IgD-negative memory B cell (primary cell): Measurements from ENCODE around the gene CAMK2G. TPM values are rescaled to one million over a fixed set of nuclear protein-coding genes. Genes with fewer than 3 reads are reported as not detected.
"Not testable (repeated sequence)": the region's sequence is repeated elsewhere in the genome, so short reads cannot be mapped to it uniquely, and the experiment has no call there.

Experiments used
- H3K27ac Mint-ChIP-seq, 3 donors: one replicate each; pipeline ENCODE4 v1.8.0; 2020 to 2022; ENCODE audit warnings: mild to moderate bottlenecking in 3 of 3, mixed read lengths in 3 of 3, moderate library complexity in 1 of 3
- H3K27me3 Mint-ChIP-seq: one replicate; pipeline ENCODE4 v1.8.0; 2021; ENCODE audit warnings: mixed read lengths
- H3K36me3 Mint-ChIP-seq: one replicate; pipeline ENCODE4 v1.8.0; 2020; ENCODE audit warnings: mild to moderate bottlenecking, mixed read lengths
- H3K4me1 Mint-ChIP-seq, 3 donors: one replicate each; pipeline ENCODE4 v1.8.0; 2020 to 2022; ENCODE audit warnings: mixed read lengths in 3 of 3, mild to moderate bottlenecking in 1 of 3
- H3K4me3 Mint-ChIP-seq, 4 donors: one replicate each; pipeline ENCODE4 v1.8.0; 2020 to 2022; ENCODE audit warnings: mild to moderate bottlenecking in 4 of 4, mixed read lengths in 4 of 4, moderate library complexity in 3 of 4
- H3K9me3 Mint-ChIP-seq, 3 donors: one replicate each; pipeline ENCODE4 v1.8.0; 2020 to 2021; ENCODE audit warnings: mixed read lengths in 3 of 3, mild to moderate bottlenecking in 1 of 3
- polyA plus RNA-seq: library from polyadenylated mRNA; unstranded; fragments of 300-500 nt; fragmentation: Illumina TruSeq; gene quantifications from one replicate; pipeline ENCODE4 v1.2.3, GENCODE V29; 2021

CAMK2G gene
- polyA plus RNA-seq, result 7.2 TPM

DNA sequence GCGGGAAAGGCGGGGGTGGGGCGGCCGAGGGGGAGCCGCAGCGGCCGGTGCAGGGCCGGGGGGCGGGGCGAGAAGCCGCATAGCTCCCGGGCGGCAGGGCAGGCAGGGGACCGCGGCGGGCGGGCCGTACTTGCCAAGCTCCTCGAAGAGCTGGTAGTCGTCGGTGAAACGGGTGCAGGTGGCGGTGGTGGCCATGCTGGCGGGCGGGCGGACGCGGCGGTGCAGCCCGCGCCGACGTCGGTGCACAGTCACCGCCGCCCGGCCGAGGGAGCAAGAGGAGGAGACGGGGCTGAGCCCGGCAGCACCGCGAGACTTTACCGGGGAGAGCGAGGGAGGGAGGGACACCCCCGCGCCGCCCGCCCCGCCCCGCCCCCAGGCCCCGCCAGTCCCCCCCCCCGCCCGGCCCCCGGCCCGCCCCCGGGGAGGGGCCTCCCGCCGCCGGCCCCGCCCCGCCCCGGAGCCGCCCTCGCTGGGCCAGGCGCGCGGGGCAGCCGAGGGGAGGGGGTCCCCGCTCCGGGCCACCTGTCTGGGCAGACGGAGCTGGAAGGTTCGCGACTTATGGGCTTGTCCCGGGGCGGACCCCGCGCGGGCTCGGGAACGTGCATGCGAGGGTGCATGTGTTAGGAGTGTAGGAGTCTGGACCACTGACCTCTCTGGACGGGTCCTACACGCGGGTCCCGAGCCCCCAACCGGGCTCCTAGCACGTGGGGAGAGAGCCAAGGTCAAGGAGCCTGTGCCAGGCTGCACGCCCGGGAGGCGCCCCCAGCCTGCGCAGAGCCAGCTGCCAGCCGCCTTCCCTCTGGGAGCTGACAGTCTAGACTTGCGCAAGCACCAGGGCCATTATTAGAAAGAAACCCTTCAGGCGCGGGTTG, at the start of gene CAMK2G:
CAMK2G (minus strand) TSS at position 289 of the 872 bp plus-strand sequence; CDS start at position 195, 94 bp downstream.
- peak within 1 kb of the TSS; percentile 88 to 95 (median 91) for H3K4me3 Mint-ChIP-seq
- no peaks in the 10 kb centered on the region for H3K9me3 Mint-ChIP-seq
- peaks cover 18 to 34% (median 22%) of the 10 kb centered on the region in 3 donors for H3K4me1 Mint-ChIP-seq
- H3K36me3 Mint-ChIP-seq, result peaks cover 3% of the 10 kb centered on the region
- no peaks in the 10 kb centered on the region for H3K27me3 Mint-ChIP-seq
- H3K27ac Mint-ChIP-seq, result peak within 1 kb of the TSS; percentile 73 to 81 (median 74)

DNA sequence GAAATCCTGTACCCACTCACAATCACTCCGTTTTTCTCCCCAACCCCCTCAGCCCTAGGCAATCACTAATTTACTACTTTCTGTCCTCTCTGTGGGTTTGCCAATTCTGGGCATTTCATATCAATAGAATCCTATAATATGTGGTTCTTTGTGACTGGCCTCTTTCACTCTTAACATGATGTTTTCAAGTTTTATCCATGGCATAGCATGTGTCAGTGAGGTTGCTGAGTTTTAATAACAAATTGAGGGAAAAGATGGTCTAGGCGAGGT, 48.4 kb upstream of the CAMK2G start:
- H3K27ac Mint-ChIP-seq, result no peak overlapping the region
- peaks cover 0 to 4% (median 0%) of the 10 kb centered on the region in 3 donors for H3K9me3 Mint-ChIP-seq
- H3K4me3 Mint-ChIP-seq, result no peak overlapping the region
- peaks cover 14 to 19% (median 16%) of the 10 kb centered on the region in 3 donors for H3K4me1 Mint-ChIP-seq
- H3K36me3 Mint-ChIP-seq, result no peaks in the 10 kb centered on the region
- peaks cover 2% of the 10 kb centered on the region for H3K27me3 Mint-ChIP-seq

DNA sequence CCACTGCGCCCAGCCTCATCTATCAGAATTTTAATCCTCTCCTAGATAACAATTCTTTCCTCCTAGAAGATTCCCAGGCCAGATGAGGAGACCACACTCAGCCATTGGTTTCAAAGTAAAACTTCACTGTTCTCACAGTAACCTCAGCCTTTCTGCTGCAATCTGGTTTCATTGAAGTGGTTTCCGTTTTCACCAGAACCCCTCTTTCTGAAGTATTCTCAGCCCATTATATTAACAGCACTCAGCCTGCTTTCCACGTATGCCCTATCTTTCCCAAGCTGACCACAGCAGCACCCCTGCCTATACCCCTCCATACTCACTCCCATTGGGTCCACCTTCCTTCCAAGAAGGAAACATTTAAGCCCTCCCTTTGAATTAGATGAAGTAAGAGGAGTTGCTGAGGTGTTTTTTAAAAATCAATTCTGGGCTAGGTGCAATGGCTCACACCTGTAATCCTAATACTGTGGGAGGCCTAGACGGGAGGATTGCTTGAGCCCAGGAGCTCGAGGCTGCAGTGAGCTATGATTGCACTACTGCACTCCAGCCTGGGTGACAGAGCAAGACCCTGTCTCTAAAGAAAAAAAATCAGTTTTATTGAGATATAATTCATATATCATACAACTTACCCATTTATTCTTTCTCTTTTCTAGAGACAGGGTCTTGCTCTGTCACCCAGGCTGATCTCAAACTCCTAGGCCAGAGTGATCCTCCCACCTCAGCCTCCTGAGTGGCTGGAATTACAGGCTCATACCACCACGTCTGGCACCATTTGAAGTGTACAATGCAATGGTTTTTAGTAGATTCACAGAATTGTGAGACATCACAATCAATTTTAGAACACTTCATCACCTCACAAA, 47.9 kb upstream of the CAMK2G start:
- Mint-ChIP-seq H3K27ac (no peak overlapping the region), H3K27me3 (peaks cover 2% of the 10 kb centered on the region), H3K4me1 (peaks cover 14 to 17% (median 16%) of the 10 kb centered on the region in 3 donors), H3K4me3 (no peak overlapping the region), H3K36me3 (no peaks in the 10 kb centered on the region), H3K9me3 (peaks cover 0 to 4% (median 0%) of the 10 kb centered on the region in 3 donors)

DNA sequence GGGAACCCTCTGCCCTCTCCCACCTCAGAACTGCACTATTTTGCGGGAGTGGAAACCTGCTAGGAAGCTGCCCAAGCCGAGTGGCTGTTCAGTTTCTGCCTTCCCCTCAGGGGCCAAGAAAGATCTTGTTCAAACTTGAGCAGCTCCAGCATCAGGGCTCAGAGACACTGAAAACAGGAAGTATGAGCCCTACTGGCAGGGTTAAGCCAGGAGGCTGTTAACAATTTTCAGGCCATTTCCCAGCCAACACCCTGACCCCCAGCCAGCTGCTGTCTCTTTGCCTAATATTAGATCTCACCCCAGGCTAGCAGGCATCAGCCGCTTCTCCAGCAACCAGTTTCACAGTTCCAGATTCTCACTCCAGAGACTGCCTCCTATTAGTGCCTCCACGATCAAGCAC, 45.7 kb upstream of the CAMK2G start:
- no peak overlapping the region for H3K4me3 Mint-ChIP-seq
- peak overlapping the region in 1 of 3 donors; percentile 14 for H3K27ac Mint-ChIP-seq
- peaks cover 2% of the 10 kb centered on the region for H3K27me3 Mint-ChIP-seq
- peaks cover 1% of the 10 kb centered on the region for H3K36me3 Mint-ChIP-seq
- peaks cover 0 to 4% (median 0%) of the 10 kb centered on the region in 3 donors for H3K9me3 Mint-ChIP-seq
- peaks cover 12 to 16% (median 16%) of the 10 kb centered on the region in 3 donors for H3K4me1 Mint-ChIP-seq

DNA sequence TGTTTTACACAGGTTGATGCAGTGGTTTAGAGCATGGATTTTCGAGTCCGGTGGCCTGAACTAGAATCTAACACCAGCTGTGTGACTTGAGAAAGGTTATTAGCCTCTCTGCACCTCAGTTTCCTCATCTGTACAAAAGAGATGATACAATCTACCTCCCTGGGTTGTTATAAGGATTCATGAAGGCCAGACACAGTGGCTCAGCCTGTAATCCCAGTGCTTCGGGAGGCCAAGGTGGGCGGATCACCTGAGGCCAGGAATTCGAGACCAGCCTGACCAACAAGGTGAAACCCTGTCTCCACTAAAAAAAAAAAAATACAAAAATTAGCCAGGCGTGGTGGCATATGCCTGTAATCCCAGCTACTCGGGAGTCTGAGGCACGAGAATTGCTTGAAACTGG, 45.1 kb upstream of the CAMK2G start:
- not testable (repeated sequence) for H3K4me3 Mint-ChIP-seq, H3K9me3 Mint-ChIP-seq, H3K36me3 Mint-ChIP-seq, H3K27ac Mint-ChIP-seq, H3K27me3 Mint-ChIP-seq
- peaks cover 12 to 18% (median 16%) of the 10 kb centered on the region in 3 donors for H3K4me1 Mint-ChIP-seq

DNA sequence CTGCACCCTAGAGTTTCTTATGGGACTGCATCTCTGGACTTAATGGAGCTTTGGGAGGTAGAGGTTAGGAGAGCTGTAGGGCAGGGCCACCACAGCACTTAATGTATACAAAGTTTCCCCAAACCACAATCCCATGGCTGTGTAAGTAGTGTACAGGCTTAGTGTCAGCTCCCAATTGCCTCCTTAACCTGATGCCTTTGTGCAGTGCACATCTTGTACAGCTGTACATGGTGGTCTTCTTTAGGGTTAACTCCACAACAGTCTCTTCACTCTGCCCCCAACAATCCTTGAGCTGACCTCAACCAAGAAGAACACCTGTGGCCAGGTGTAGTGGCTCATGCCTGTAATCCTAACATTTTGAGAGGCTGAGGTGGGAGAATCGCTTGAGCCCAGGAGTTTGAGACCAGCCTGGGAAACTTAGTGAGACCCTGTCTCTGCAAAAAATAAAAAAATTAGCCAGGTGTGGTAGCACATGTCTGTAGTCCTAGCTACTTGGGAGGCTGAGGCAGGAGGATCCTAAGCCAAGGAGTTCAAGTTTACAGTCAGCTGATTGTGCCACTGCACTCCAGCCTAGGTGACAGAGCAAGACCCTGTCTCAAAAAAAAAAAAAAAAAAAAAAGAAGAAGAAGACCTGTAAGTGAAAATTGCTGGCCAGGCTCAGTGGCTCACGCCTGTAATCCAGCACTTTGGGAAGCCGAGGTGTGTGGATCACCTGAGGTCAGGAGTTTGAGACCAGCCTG, 43.4 kb upstream of the CAMK2G start:
- Mint-ChIP-seq H3K36me3 (peaks cover 1% of the 10 kb centered on the region), H3K27ac (no peak overlapping the region), H3K9me3 (peaks cover 0 to 4% (median 0%) of the 10 kb centered on the region in 3 donors), H3K27me3 (peaks cover 1% of the 10 kb centered on the region), H3K4me1 (peaks cover 12 to 18% (median 16%) of the 10 kb centered on the region in 3 donors), H3K4me3 (no peak overlapping the region)

DNA sequence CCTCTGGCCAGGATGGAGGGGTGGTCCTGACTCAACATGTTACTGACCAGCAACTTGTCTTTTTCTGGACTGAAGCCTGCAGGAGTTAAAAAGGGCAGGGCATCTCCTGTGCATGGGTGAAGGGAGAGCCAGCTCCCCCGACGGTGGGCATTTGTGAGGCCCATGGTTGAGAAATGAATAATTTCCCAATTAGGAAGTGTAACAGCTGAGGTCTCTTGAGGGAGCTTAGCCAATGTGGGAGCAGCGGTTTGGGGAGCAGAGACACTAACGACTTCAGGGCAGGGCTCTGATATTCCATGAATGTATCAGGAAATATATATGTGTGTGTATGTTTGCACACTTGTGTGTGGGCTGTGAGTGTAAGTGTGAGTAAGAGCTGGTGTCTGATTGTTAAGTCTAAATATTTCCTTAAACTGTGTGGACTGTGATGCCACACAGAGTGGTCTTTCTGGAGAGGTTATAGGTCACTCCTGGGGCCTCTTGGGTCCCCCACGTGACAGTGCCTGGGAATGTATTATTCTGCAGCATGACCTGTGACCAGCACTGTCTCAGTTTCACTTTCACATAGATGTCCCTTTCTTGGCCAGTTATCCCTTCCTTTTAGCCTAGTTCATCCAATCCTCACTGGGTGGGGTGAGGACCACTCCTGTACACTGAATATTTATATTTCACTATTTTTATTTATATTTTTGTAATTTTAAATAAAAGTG, 42.6 kb upstream of the CAMK2G start:
- H3K9me3 Mint-ChIP-seq, result peaks cover 0 to 4% (median 0%) of the 10 kb centered on the region in 3 donors
- H3K27me3 Mint-ChIP-seq, result peaks cover 2% of the 10 kb centered on the region
- peaks cover 1% of the 10 kb centered on the region for H3K36me3 Mint-ChIP-seq
- H3K4me1 Mint-ChIP-seq, result peaks cover 12 to 16% (median 15%) of the 10 kb centered on the region in 3 donors
- no peak overlapping the region for H3K27ac Mint-ChIP-seq
- peak overlapping the region in 2 of 4 donors; percentile 15 to 41 for H3K4me3 Mint-ChIP-seq

DNA sequence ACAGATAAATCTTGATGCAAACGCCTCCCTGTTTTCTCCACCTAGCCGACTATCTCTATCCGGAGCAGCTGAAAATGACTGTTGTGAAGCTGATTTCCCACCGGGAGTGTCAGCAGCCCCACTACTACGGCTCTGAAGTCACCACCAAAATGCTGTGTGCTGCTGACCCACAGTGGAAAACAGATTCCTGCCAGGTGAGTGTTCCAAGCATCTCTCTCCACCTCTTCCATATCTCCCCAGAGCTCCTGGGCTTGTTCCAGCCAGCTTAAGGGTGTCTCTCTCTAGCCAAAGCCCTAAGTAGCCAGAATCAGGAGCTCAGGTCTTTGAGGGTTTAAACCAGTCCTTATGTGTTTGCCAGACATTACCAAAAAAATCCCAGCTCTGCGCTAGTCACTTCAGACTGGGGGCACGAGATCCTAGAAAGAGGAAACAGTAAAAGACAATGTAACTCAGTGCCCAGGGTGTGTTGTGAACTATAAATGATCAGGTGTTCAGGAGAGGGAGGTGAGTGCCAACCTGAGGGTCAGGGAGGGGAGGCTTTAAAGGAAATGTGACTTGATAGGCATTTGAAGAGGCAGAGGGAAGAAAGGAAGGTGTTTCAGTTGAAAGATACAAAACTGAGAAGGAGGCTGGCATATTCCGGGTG, 41.0 kb upstream of the CAMK2G start:
- peaks cover 16 to 25% (median 20%) of the 10 kb centered on the region in 3 donors for H3K4me1 Mint-ChIP-seq
- H3K27me3 Mint-ChIP-seq, result peaks cover 13% of the 10 kb centered on the region
- no peak overlapping the region for H3K27ac Mint-ChIP-seq
- H3K4me3 Mint-ChIP-seq, result no peak overlapping the region
- peaks cover 0 to 4% (median 0%) of the 10 kb centered on the region in 3 donors for H3K9me3 Mint-ChIP-seq
- peaks cover 1% of the 10 kb centered on the region for H3K36me3 Mint-ChIP-seq

DNA sequence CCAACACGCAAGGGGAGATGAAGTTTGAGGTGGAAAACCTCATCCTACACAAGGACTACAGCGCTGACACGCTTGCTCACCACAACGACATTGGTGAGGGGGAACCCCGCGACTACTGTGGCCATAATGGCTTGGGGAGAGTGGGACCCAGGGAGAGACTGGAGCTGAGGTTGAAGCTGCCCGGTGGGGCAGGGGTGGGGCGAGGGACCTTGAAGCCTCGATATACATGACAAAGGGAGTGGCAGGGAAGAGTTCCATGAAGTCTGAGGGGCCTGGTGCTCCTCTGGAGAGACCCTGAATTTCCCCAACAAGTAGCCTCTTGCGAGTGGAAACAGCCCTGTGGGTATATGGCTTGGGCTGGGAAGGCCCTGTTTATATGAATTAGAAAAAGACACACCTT, 39.7 kb upstream of the CAMK2G start:
- Mint-ChIP-seq H3K27me3 (peaks cover 18% of the 10 kb centered on the region), H3K4me3 (no peak overlapping the region)

DNA sequence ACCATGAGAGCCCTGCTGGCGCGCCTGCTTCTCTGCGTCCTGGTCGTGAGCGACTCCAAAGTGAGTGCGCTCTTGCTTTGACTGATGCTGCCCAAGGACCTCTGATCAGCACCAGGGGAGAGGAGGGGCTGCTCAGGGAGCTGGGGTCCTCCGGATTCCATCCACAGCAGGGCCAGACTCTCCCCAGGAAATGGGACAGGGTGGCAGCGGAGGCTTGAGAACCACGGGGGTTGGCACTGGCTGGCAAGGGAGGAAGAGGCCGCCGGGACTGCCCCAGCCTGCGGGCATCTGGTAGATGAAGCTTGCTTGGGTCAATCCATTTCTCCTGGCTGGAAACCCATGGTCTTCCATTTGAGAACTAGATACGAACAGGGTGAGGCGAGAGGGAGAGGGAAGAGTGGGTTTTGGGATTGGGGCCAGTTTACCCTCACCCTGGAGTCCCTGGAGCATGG, 37.2 kb upstream of the CAMK2G start:
- Mint-ChIP-seq H3K36me3 (peaks cover 1% of the 10 kb centered on the region), H3K9me3 (no peaks in the 10 kb centered on the region), H3K4me1 (peaks cover 19 to 24% (median 23%) of the 10 kb centered on the region in 3 donors), H3K4me3 (peak overlapping the region; percentile 81 to 99 (median 86)), H3K27ac (no peak overlapping the region), H3K27me3 (peaks cover 32% of the 10 kb centered on the region)

More for the DNA sequence above, 39.7 kb upstream of the CAMK2G start:
- peaks cover 0 to 4% (median 0%) of the 10 kb centered on the region in 3 donors for H3K9me3 Mint-ChIP-seq
- H3K27ac Mint-ChIP-seq, result no peak overlapping the region
- H3K4me1 Mint-ChIP-seq, result peaks cover 15 to 23% (median 19%) of the 10 kb centered on the region in 3 donors
- peaks cover 1% of the 10 kb centered on the region for H3K36me3 Mint-ChIP-seq

DNA sequence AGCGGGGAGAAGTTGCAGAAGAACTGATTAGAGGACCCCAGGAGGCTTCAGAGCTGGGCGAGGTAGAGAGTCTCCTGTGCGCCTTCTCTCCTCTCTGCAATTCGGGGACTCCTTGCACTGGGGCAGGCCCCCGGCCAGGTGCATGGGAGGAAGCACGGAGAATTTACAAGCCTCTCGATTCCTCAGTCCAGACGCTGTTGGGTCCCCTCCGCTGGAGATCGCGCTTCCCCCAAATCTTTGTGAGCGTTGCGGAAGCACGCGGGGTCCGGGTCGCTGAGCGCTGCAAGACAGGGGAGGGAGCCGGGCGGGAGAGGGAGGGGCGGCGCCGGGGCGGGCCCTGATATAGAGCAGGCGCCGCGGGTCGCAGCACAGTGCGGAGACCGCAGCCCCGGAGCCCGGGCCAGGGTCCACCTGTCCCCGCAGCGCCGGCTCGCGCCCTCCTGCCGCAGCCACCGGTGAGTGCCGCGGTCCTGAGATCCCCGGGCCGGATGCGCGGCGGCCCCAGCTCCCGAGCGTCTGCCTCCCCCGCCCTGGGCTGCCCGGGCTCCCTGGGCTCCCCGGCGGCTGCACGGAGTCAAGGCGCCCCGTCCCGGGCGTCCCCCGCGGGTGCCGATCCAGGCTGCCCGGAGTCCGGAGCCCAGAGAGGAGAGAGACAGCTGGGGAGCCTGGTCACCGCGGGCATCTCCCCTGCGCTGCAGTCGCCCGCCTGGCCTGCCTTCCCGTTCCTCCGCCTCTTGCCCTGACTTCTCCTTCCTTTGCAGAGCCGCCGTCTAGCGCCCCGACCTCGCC, 36.6 kb upstream of the CAMK2G start, which contains the start of gene PLAU:
PLAU (plus strand) TSS at position 369 of the 789 bp plus-strand sequence. CDS start 424 bp downstream, outside the sequence.
- Mint-ChIP-seq H3K36me3 (peaks cover 1% of the 10 kb centered on the region), H3K27me3 (peaks cover 32% of the 10 kb centered on the region), H3K27ac (no peak within 1 kb of the TSS), H3K4me1 (peaks cover 17 to 24% (median 21%) of the 10 kb centered on the region in 3 donors), H3K4me3 (peak within 1 kb of the TSS; percentile 81 to 99 (median 89)), H3K9me3 (no peaks in the 10 kb centered on the region)

DNA sequence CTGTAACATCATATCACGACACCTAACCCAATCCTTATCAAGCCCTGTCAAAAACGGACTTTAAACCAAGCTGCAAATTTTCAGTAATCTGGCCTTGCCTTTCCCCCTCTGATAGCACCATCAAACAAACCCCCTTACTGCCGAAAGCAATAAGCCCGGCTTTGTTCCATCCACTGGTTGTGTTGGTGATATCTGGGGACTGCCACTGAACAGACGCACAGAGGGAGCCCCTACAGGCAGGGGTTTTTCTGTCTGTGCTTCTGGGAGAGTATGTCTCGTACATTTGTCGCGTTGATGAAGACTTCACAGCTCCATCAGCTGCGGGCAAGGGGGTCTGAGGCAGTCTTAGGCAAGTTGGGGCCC, 36.0 kb upstream of the CAMK2G start:
- no peak overlapping the region for H3K27ac Mint-ChIP-seq
- no peaks in the 10 kb centered on the region for H3K9me3 Mint-ChIP-seq
- peak overlapping the region; percentile 77 to 92 (median 88) for H3K4me3 Mint-ChIP-seq
- peaks cover 36% of the 10 kb centered on the region for H3K27me3 Mint-ChIP-seq
- peaks cover 16 to 20% (median 19%) of the 10 kb centered on the region in 3 donors for H3K4me1 Mint-ChIP-seq
- no peaks in the 10 kb centered on the region for H3K36me3 Mint-ChIP-seq
